ENCODE data around the gene ARL4D. TPM values are rescaled to one million over a fixed set of nuclear protein-coding genes. Genes with fewer than 3 reads are reported as not detected.
A peak's percentile ranks its signal among the peaks of the same experiment; 100 is the strongest.

Gene ARL4D
- total RNA-seq, 1 donor from 2014 or later = 17.2 TPM

- no peaks in the 10 kb centered on the region for H3K27me3 Mint-ChIP-seq (ENCODE audit: unreplicated experiment)
- peak overlapping the region; percentile 99 for H3K27ac Mint-ChIP-seq (ENCODE audit: unreplicated experiment)
- no peaks in the 10 kb centered on the region for H3K36me3 Mint-ChIP-seq (ENCODE audit: unreplicated experiment)
- peaks cover 20% of the 10 kb centered on the region for H3K4me1 Mint-ChIP-seq (ENCODE audit: unreplicated experiment)
- no peak for TF ChIP-seq CTCF (IDR thresholded peaks at IDR 0.05)
- peak overlapping the region; percentile 82 for H3K4me3 Mint-ChIP-seq (ENCODE audit: unreplicated experiment)
- DNase-seq (ENCODE audit: extremely low spot score, unreplicated experiment) = no peak
- H3K9me3 Mint-ChIP-seq (ENCODE audit: unreplicated experiment) = no peaks in the 10 kb centered on the region
Observed at GRCh38 chr17:43359469-43360110, 39.2 kb upstream of the ARL4D start.

GRCh38 chr17:43360376-43360738, 38.4 kb upstream of the ARL4D start:
- Mint-ChIP-seq H3K36me3 (ENCODE audit: unreplicated experiment) (no peaks in the 10 kb centered on the region), H3K27me3 (ENCODE audit: unreplicated experiment) (no peaks in the 10 kb centered on the region), H3K4me3 (ENCODE audit: unreplicated experiment) (peak overlapping the region; percentile 82), H3K9me3 (ENCODE audit: unreplicated experiment) (no peaks in the 10 kb centered on the region), H3K4me1 (ENCODE audit: unreplicated experiment) (peaks cover 20% of the 10 kb centered on the region), H3K27ac (ENCODE audit: unreplicated experiment) (peak overlapping the region; percentile 99)
- DNase-seq (ENCODE audit: extremely low spot score, unreplicated experiment) = no peak
- no peak for TF ChIP-seq CTCF (IDR thresholded peaks at IDR 0.05)

DNA sequence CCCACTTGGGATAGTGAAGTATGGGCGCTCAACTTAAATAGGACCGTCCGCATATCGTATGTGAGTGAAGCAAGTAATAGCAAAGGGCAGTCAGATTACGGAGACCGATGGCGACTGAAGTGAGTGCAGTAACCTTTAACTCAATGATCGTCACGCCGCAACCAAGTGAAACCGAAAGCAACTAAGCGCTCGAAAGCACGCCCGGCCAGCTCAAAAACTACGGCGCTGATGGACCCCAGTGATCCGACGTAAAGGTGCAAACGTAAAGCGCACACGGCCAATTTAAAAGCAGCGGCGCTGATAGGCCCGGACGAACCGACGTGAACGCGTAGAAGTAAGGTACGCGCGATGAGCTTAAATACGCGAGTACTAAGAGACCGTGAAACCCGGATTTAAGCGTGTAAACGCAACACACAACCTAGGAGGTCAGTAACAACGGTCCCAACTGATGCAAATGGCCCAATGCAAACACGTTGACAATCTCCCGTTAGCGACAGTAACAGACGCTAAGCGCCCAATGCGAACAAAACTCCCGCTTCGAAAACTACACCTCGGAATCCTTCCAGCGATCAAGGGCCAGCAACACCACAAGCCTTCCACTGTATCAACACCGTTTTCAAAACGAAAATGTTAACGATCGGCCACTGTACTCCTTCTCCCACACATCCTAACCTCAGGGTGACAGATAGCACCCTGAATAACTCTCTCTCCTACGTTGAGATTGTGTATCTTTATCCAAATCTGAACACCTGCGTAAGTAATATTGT, 37.9 kb upstream of the ARL4D start:
- Mint-ChIP-seq H3K4me1 (ENCODE audit: unreplicated experiment) (peaks cover 20% of the 10 kb centered on the region), H3K4me3 (ENCODE audit: unreplicated experiment) (peak overlapping the region; percentile 82), H3K27me3 (ENCODE audit: unreplicated experiment) (no peaks in the 10 kb centered on the region), H3K36me3 (ENCODE audit: unreplicated experiment) (no peaks in the 10 kb centered on the region), H3K27ac (ENCODE audit: unreplicated experiment) (peak overlapping the region; percentile 99), H3K9me3 (ENCODE audit: unreplicated experiment) (no peaks in the 10 kb centered on the region)
- TF ChIP-seq CTCF (IDR thresholded peaks at IDR 0.05) = no peak
- DNase-seq (ENCODE audit: extremely low spot score, unreplicated experiment) = peak; percentile 92

DNA sequence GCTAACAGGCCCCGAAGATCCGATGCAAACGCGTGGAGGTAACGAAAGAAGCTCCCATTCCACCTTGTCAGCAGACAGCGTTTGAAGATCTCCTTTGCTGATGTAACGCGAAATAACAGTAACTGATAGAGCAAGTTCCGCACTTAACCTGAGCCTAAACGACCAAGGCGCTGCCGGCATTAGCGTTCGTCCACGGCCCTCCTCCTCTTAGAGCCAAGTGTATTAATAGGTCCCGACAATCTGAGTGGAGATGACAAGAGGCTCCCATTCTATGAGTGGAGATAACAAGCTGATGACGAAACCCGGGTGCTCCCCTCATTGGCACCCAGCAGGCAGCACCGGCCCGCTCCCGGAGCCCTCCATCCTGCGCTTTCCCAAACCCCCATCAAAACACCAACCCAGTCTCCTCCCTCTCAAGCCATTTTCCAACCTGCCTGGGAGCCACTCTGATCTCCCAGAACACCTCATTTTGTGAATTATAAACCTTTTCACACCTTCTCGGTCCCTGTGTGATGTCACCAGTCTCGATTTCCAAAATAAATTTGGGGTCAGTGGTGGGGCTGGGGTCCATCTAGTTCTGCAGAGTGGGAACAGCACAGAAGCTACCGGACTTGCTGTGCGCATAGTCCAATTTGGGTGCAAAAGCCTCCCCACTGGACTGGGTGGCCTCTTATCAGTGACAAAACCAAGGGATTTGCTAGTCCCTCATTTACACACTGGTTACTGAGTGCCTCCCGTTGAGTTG, 35.4 kb upstream of the ARL4D start:
- Mint-ChIP-seq H3K27me3 (ENCODE audit: unreplicated experiment) (no peaks in the 10 kb centered on the region), H3K27ac (ENCODE audit: unreplicated experiment) (no peak overlapping the region)

More for the DNA sequence above, 35.4 kb upstream of the ARL4D start:
- TF ChIP-seq CTCF (IDR thresholded peaks at IDR 0.05) = no peak
- H3K9me3 Mint-ChIP-seq (ENCODE audit: unreplicated experiment) = no peaks in the 10 kb centered on the region
- peaks cover 22% of the 10 kb centered on the region for H3K4me1 Mint-ChIP-seq (ENCODE audit: unreplicated experiment)
- no peak overlapping the region for H3K4me3 Mint-ChIP-seq (ENCODE audit: unreplicated experiment)
- no peak for DNase-seq (ENCODE audit: extremely low spot score, unreplicated experiment)
- no peaks in the 10 kb centered on the region for H3K36me3 Mint-ChIP-seq (ENCODE audit: unreplicated experiment)
